Adrenal gland (tissue), 5 donors: ENCODE measurements around the gene CAPZA2.

ENCODE experiments used
- POLR2A ChIP-seq, 2 donors: fragments of 450-650 bp; IDR thresholded peaks; one replicate each; pipeline ENCODE4 v1.6.1; 2017; ENCODE audit warnings: antibody characterized with exemption in 2 of 2, mild to moderate bottlenecking in 2 of 2, moderate library complexity in 1 of 2
- TF ChIP-seq, protein P1 (sequence below), 6 experiments: fragments of 450-650 bp in 4 of 6; fragments of 200-600 bp in 2 of 6; sonication (generic) in 1 of 6; IDR thresholded peaks; 1 replicate in 5 of 6; 2 replicates in 1 of 6; pipeline versions ENCODE4 v1.5.1 to v1.8.0; 2016 to 2021; ENCODE audit warnings: antibody characterized with exemption in 6 of 6, mild to moderate bottlenecking in 2 of 6, moderate library complexity in 1 of 6
- donor health status: DM: no; HTN: no; CAD: no.

DNA sequence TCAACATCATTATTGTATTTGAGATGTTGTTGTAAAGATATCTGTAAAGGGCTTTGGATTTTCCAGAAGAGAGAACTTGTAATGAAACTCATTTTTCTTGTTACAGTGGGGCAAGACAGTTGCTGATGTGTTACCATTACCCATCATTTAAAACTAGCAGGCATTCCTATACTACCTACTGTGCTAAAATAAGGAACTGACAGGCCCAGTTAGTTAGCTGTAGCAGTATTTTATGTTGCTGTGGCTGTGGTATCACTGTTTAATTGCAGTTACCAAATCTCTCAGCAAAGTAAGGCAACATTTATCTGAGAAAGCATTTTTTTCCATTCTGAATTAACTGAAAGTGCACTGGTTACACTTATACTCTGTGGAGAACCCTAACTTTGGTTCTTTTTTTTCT, 100.8 kb downstream of the CAPZA2 start:
- TF ChIP-seq, protein P1, sequence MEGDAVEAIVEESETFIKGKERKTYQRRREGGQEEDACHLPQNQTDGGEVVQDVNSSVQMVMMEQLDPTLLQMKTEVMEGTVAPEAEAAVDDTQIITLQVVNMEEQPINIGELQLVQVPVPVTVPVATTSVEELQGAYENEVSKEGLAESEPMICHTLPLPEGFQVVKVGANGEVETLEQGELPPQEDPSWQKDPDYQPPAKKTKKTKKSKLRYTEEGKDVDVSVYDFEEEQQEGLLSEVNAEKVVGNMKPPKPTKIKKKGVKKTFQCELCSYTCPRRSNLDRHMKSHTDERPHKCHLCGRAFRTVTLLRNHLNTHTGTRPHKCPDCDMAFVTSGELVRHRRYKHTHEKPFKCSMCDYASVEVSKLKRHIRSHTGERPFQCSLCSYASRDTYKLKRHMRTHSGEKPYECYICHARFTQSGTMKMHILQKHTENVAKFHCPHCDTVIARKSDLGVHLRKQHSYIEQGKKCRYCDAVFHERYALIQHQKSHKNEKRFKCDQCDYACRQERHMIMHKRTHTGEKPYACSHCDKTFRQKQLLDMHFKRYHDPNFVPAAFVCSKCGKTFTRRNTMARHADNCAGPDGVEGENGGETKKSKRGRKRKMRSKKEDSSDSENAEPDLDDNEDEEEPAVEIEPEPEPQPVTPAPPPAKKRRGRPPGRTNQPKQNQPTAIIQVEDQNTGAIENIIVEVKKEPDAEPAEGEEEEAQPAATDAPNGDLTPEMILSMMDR (IDR thresholded peaks at IDR 0.05): no peak
- no peak for TF ChIP-seq POLR2A (IDR thresholded peaks at IDR 0.05)
